GM10847 (cell line): ENCODE data around the gene CFAP46.

Experiments used
- POLR2A ChIP-seq: IDR thresholded peaks from 2 replicates; pipeline ENCODE4 v1.6.1; 2011; ENCODE audit not compliant: insufficient read length; ENCODE audit errors: extremely low read depth

CFAP46 gene

DNA sequence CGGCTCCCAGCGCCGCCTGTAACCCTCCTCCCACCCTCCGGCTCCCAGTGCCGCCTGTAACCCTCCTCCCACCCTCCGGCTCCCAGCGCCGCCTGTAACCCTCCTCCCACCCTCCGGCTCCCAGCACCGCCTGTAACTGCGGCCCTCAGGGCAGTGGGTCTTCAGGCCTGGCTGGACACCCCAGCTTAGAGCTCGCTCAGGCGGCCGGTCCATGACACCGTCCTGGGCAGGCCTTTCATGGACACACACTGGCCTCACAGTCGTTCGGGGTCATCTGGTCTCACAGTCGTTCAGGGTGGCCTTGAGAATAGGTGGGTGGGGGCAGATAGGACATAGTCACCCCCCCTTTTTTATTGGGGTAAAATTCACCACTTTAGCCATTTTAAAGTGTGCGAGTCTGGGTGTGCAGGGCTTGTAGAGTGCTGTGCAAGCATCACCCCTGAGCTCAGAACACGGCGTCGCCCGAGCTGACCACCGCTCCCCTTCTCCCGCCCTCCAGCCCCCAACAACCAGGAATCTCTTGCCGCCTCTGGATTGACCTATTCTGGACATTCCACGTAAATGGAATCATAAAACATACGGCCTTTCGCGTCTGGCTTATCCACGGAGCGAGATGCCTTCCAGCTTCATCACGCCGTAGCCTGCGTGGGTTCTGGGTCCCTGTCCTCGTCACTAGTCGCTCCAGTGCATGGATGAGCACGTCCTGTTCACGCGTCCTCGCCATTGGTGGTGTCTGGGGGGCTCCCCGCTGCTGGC, 41.1 kb upstream of the CFAP46 start:
- TF ChIP-seq POLR2A, result no peak

DNA sequence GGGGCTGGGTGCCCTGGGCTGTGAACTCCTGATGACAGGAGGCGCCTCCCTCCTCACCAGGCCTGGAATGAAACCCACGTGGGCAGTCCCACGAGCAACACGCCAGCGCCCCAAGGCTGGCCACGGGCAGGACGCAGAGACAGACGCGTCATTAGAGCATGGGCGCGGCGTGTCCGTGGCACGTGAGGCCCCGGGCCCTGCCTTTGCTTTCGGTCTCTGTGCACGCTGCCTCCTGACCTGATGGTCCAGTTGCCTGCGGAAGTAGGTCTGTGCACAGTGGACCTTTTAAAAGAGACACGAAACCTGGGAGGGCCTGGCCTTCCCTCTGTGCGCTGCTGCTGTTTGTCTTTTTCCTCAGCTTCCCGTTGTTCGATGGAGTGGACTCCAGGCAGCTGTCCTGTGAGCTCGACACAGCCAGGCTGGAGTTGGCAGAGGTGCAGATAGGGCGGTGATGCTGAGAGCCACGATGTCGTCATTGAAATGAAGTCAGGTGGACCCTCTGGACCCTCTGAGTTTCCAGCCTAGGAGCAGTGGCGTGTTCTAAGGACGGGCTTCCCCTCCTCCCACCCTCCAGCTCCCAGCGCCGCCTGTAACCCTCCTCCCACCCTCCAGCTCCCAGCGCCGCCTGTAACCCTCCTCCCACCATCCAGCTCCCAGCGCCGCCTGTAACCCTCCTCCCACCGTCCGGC, 40.1 kb upstream of the CFAP46 start:
- TF ChIP-seq POLR2A, result no peak

DNA sequence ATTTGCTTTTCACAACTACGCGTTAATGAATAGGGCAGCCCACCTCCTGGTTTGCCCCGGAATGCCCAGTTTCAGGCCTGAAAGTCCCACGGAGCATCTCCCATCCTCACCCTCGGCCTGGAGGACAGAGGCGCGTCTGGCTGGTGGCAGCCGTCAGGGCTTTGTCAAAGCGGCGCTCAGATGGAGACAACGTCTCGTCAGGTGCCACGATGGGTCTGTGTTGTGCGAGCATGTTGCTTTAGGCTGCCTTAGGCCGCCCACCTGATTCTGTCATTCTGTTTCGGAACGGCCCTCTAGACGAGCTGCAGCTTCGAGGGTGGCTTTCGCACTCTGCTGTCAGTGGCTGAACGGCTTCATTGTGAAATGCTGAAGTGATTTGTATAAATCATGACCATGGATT, 39.4 kb upstream of the CFAP46 start:
- TF ChIP-seq POLR2A, result no peak

DNA sequence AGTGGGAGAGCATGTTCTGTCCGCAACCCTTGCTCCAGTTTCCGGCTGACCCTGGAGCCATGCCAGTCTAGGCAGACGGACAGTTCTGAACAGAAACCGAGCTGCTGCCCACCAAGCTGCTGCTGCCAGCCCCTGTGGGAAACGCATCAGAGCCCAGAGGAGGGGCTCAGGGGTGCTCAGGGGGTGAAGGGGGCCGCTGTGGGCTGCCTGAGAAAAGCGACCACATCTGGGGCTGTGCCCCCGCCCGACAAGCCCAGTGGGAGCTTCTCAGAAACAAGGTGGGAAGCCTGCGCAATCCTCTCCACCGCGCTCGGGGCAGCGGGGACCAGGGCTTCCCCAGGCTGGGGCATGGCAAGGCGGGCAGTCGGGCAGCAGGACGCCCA, 38.8 kb upstream of the CFAP46 start:
- TF ChIP-seq POLR2A, result no peak

DNA sequence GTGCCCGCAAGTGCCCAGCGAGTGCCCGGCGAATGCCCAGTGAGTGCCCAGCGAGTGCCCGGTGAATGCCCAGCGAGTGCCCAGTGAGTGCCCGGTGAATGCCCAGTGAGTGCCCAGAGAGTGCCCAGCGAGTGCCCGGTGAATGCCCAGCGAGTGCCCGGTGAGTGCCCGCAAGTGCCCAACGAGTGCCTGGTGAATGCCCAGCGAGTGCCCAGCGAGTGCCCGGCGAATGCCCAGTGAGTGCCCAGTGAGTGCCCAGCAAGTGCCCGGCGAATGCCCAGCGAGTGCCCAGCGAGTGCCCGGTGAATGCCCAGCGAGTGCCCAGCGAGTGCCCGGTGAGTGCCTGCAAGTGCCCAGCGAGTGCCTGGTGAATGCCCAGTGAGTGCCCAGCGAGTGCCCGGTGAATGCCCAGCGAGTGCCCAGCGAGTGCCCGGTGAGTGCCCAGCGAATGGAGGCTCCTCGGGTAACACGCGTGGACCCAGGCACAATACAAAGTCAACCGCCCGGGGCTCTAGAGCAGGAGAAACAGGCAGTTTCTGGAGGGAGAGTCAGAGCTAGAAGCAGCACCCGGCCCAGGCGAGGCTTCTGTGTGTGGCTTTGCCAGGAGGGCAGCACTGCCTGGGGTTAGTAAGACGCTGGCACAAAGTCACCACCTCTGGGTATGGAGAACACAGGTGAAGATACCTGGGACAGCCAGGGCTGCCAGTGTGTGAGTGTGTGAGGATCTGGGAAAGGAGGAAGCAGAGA, 38.2 kb upstream of the CFAP46 start:
- no peak for TF ChIP-seq POLR2A

DNA sequence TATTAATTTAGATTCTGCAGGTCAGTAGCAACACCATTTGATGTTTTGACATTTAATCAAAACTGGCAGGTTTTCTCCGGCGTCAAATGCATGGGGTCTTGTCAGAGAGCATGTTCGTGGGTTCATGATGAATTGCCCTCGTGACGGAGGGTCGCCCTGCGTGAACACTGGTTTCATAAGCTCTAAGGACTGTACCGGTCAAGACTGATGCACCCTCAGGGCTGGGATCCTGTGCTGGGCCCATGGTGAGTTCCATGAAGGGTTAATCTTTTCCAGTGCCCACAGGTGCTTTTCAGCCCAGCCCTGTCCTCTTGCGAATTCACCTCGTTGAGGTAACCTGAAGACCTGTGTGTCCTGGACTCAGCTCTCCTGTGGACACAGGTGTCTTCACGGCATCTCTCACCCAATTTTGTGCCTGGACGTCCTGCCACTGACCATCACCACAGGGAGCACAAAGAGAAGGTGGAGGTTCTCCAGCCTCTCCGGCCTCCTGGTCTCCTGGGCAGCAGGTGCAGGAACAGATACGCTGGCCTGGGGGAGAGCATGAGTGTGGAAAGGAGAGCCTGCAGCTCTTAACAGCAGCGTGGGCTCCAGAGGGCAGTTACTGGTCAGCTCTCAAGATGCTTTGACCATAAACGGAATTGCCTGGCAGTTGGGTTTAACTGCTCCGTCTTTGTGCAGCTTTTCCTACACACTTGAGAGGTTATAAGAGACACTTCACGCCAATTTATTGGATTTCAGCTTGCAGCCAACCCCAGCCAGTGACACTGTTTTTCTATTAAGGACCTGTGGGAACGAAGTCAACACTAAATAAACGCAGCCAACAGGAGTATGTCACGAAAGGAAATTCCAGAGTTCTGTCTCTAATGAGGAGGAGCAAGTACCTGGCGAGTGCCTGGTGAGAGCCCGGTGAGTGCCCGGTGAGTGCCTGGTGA, 37.4 kb upstream of the CFAP46 start:
- no peak for TF ChIP-seq POLR2A

DNA sequence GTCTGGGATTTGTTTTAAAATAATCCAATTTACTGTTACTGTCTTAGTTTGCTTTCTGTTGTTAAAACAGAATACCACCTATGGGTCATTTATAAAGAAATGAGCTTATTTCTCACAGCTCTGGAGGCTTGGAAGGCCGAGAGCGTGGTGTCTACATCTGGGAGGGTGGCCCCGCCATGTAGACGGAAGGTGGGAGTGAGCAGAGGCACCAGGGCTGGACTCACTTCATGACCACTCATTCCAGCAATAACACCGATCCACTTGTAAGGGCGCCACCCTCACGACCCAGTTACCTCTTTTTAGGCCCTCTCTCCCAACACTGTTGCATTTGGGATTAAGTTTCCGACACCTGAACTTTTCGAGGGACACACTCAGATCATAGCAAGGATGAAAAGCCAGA, 36.2 kb upstream of the CFAP46 start:
- TF ChIP-seq POLR2A, result no peak

DNA sequence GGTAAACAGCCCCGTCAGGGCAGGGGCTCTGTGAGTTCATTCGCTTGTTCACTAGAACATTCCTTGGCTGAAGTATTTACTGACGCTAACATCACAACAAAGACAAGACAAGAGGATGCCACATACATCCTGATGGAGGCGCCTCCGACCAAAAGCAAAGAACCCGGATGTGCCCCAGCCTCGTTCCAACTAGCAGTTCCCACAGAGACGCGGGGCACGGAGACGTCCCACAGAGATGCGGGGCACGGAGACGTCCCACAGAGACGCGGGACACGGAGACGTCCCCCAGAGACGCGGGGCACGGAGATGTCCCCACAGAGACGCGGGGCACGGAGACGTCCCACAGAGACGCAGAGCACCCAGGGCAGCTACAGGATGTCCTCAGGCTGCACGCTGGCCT, 35.4 kb upstream of the CFAP46 start:
- no peak for TF ChIP-seq POLR2A

DNA sequence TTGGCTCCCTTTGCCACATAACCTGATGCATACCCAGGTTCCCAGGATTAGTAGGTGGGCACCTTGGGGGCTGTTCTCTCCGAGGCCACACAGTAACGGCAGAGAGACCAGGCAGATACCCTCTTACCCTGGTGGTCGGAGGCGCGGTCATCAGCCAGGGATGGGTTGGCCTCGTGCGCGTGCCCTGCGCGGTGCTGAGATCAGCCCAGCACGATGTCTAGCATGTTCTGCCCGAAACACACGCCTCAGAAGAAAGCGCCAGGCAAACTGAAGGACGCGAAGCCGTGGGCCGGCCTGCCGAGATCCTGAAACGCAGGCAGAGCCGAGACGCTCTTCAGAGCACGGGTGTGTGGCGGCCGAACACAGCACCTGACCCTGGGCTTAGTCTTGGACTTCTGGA, 34.7 kb upstream of the CFAP46 start:
- no peak for TF ChIP-seq POLR2A

DNA sequence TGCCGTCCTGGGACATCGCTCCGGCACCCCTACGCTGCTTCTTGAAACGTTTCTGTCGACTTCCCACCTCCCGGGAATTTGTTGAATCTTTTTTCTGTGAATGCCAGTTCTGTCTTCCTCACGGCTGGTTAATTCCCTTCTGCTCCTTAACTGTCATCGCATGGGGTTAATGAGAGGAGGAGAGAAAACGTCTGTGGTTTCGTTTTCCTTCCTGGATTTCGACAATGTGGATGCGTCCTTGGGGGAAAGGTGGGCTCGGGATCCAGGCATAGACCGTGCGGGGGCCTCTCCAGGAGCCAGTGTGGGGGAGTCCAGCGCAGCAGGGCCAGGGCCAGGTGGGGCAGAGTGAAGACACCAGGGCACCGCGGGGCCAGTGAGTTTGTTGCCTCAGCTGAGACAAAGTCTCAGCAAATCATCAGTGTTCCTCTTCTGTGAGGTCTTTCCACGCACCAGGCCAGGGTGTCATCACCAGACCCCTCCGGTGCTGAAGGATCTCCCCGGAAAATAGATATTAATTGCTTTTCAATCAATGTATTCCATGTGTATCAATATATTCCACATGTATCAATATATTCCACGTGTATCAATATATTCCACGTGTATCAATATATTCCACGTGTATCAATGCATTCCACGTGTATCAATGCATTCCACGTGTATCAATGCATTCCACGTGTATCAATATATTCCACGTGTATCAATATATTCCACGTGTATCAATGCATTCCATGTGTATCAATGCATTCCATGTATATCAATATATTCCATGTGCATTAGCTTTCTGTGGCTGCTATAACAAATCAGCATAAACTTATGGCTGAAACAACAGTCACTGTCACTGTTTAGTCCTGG, 33.7 kb upstream of the CFAP46 start:
- TF ChIP-seq POLR2A, result no peak

DNA sequence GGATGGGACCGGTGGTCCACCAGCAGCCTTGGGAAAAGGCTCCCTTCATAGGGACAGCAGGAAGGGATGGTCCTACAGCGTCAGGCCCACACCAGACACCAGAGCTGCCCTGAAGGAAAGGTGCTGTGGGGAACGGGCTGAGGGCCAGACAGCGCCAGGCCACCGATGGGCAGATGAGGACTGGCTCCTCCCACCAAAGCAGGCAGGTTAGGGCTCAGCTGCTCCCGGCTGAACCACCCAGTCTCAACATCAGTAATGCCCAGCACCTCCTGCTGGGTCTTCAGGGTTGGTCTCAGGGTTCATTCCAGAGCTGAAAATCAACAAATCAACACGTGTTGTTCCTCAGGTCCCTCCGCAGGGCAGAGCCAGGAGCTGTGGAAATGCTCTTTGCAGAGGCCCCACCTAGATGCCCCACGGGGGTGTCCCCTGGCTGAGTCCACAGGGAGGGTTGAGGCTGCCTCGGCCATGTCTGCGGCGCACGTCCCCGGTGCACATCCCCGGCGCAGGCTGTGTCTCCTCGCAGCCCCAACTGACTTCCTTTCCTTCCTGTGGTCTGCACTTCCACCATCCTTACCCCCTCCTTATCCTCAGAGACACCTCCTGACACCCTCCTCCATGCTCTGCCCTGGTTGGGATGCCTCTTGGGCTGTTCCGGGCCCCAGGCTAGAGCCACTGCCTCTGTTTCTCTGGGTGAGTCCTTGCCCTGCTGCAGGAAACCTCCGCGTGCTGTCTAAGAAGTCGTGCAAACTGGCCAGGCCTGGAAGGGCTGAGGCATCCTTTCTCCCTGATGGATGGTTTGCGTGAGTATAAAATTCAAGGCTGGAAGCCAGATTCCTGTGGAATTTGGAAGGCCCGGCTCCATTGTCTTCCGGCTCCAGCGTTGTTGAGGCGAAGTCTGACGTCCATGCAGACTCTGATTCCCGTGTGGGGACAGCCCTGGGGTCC, 32.8 kb upstream of the CFAP46 start:
- TF ChIP-seq POLR2A, result no peak

DNA sequence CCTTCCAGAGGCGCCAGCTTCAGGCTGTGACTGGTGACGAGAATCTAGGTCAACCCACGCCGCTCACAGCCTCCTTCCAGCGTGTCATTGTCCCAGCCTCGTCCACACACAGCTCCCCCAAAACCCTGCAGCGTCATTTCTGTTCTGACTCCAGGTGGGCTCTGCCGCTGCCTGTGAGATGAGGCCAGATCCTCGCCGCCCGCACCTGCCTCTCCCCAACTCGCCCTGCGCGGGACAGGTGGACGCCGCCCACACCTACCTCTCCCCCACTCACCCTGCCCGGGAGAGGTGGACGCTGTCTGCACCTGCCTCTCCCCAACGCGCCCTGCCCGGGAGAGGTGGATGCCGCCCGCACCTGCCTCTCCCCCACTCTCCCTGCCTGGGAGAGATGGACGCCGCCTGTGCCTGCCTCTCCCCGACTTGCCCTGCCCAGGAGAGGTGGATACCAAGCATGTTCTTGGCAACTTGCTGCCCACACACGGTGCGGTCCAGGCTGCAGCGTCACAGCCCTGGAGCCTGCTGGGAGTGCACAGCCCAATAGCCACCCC, 32.0 kb upstream of the CFAP46 start:
- no peak for TF ChIP-seq POLR2A

DNA sequence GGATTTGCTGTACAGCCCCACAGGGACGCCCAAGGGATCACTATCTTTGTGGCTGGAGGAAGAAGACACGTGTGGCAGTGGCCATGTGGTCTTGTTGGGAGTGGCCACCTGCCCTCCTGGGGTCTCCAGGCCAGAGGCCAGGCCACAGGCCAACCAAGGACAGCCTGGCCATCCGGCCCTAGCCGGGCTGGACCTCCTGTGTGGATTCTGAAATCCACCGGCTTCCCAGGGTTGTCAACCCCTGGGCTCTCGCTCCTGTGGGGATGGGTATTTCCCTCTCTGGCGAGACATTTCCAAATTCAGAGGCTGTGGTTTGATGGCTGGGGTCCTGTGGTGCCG, 31.5 kb upstream of the CFAP46 start:
- TF ChIP-seq POLR2A, result no peak
